H1 (cell line): ENCODE measurements around the gene CPLX1. TPM values are rescaled to one million over a fixed set of nuclear protein-coding genes. Genes with fewer than 3 reads are reported as not detected.

ENCODE experiments used
- CTCF ChIA-PET: fragments of 300-600 bp; sonication (Branson Sonifier 250); formaldehyde crosslinking; loops from one replicate; lab custom pipeline; 2021; ENCODE audit not compliant: partially characterized antibody; lab: Charles Lee
- POLR2A ChIA-PET: fragments of 300-600 bp; sonication (Branson Sonifier 250); formaldehyde crosslinking; loops from one replicate; lab custom pipeline; 2021; ENCODE audit warnings: inconsistent platforms; ENCODE audit not compliant: partially characterized antibody; lab: Charles Lee
- DNase-seq, 2 experiments: peaks; one replicate each; pipeline versions ENCODE4 v3.0.0 to v3.0.0-alpha.2; 2010 to 2022; ENCODE audit warnings: low spot score in 2 of 2, low read depth in 1 of 2, mixed read lengths in 1 of 2
- FAIRE-seq: peaks from 2 replicates; lab custom pipeline; 2011; peaks lifted over from hg19 to GRCh38; lab: Jason Lieb, UNC
- H2AFZ ChIP-seq: 2 replicates; pipeline ENCODE4 v1.8.1; 2012; ENCODE audit warnings: low read length, inconsistent platforms
- H2AK5ac ChIP-seq: 2 replicates; pipeline ENCODE4 v1.6.1; 2013; ENCODE audit warnings: low read depth, low read length
- H2BK120ac ChIP-seq: replicated peaks from 2 replicates; pipeline ENCODE3; 2013; ENCODE audit warnings: low read depth, low read length, inconsistent platforms
- H2BK12ac ChIP-seq: 2 replicates; pipeline ENCODE4 v1.6.1; 2013; ENCODE audit warnings: low read depth, low read length
- H2BK15ac ChIP-seq: 2 replicates; pipeline ENCODE4 v1.6.1; 2013; ENCODE audit warnings: low read length
- H2BK20ac ChIP-seq: 2 replicates; pipeline ENCODE4 v1.6.1; 2013; ENCODE audit warnings: low read length
- H2BK5ac ChIP-seq: 2 replicates; pipeline ENCODE4 v1.6.1; 2013; ENCODE audit warnings: low read depth, low read length
- H3K14ac ChIP-seq: 2 replicates; pipeline ENCODE4 v1.6.1; 2013; ENCODE audit warnings: inconsistent platforms; ENCODE audit not compliant: insufficient read length
- H3K18ac ChIP-seq: 2 replicates; pipeline ENCODE4 v1.6.1; 2013; ENCODE audit warnings: low read length; ENCODE audit errors: extremely low read depth
- H3K23ac ChIP-seq: 2 replicates; pipeline ENCODE4 v1.6.1; 2013; ENCODE audit warnings: inconsistent platforms; ENCODE audit not compliant: insufficient read length
- H3K23me2 ChIP-seq: 2 replicates; pipeline ENCODE4 v1.6.1; 2013; ENCODE audit warnings: low read depth, low read length
- H3K27ac ChIP-seq: 2 replicates; pipeline ENCODE4 v1.6.1; 2011; ENCODE audit warnings: low read depth, low read length, inconsistent platforms
- H3K27me3 ChIP-seq, 4 experiments: replicated peaks in 1 of 4; 1 replicate in 1 of 4; 2 replicates in 3 of 4; pipeline versions ENCODE4 v1.6.1 to v1.8.1; 2011 to 2013; ENCODE audit warnings: low read length in 3 of 4, mild to moderate bottlenecking in 3 of 4, inconsistent platforms in 2 of 4, mixed read lengths in 2 of 4, moderate library complexity in 1 of 4; ENCODE audit not compliant: control insufficient read depth in 3 of 4, insufficient read depth in 3 of 4; ENCODE audit errors: extremely low read depth in 1 of 4
- H3K36me3 ChIP-seq, 4 experiments: 2 replicates each; pipeline versions ENCODE4 v1.6.1 to v1.8.1; 2011 to 2013; ENCODE audit warnings: mild to moderate bottlenecking in 4 of 4, low read length in 3 of 4, moderate library complexity in 2 of 4, control low read depth in 1 of 4, inconsistent platforms in 1 of 4; ENCODE audit not compliant: insufficient read depth in 4 of 4, control insufficient read depth in 2 of 4
- H3K4ac ChIP-seq: replicated peaks from 2 replicates; pipeline ENCODE3; 2013; ENCODE audit warnings: low read length, low read depth, mixed read lengths, inconsistent platforms; ENCODE audit not compliant: insufficient read length
- H3K4me1 ChIP-seq, 4 experiments: replicated peaks in 1 of 4; 1 replicate in 1 of 4; 2 replicates in 3 of 4; pipeline versions ENCODE4 v1.6.1 to v1.8.1; 2011 to 2013; ENCODE audit warnings: low read length in 3 of 4, inconsistent platforms in 2 of 4, mixed read lengths in 1 of 4; ENCODE audit not compliant: insufficient read depth in 4 of 4, control insufficient read depth in 3 of 4
- H3K4me2 ChIP-seq, 2 experiments: 2 replicates each; pipeline versions ENCODE4 v1.6.1 to v1.8.1; 2011 to 2013; ENCODE audit warnings: low read depth in 2 of 2, low read length in 2 of 2, control low read depth in 1 of 2, inconsistent platforms in 1 of 2, mild to moderate bottlenecking in 1 of 2; ENCODE audit not compliant: insufficient read depth in 1 of 2
- H3K4me3 ChIP-seq, 4 experiments: fragments of 200-600, 300-600 bp in 1 of 4; sonication (generic), shearing (Covaris generic), sonication (Bioruptor Twin) in 1 of 4; 2 replicates each; pipeline versions ENCODE4 v1.5.1 to v1.8.1; 2011 to 2016; ENCODE audit warnings: low read length in 4 of 4, low read depth in 3 of 4, control low read depth in 2 of 4, inconsistent platforms in 2 of 4, mild to moderate bottlenecking in 2 of 4, mixed read lengths in 1 of 4, moderate library complexity in 1 of 4; ENCODE audit not compliant: insufficient read depth in 2 of 4; ENCODE audit errors: extremely low read depth in 1 of 4
- H3K56ac ChIP-seq: replicated peaks from 2 replicates; pipeline ENCODE3; 2013; ENCODE audit warnings: low read depth, mild to moderate bottlenecking, mixed read lengths, low read length, inconsistent platforms; ENCODE audit not compliant: insufficient read length
- H3K79me1 ChIP-seq: 2 replicates; pipeline ENCODE4 v1.6.1; 2013; ENCODE audit warnings: low read depth, low read length, control low read depth
- H3K79me2 ChIP-seq, 2 experiments: 2 replicates each; pipeline versions ENCODE4 v1.6.1 to v1.8.1; 2012 to 2013; ENCODE audit warnings: low read length in 2 of 2, mild to moderate bottlenecking in 2 of 2, inconsistent platforms in 1 of 2; ENCODE audit not compliant: insufficient read depth in 2 of 2, control insufficient read depth in 1 of 2
- H3K9ac ChIP-seq, 4 experiments: replicated peaks in 1 of 4; 1 replicate in 1 of 4; 2 replicates in 3 of 4; pipeline versions ENCODE4 v1.6.1 to v1.8.1; 2011 to 2013; ENCODE audit warnings: low read depth in 3 of 4, low read length in 3 of 4, control low read depth in 2 of 4, mild to moderate bottlenecking in 2 of 4, moderate library complexity in 2 of 4, inconsistent platforms in 1 of 4; ENCODE audit errors: extremely low read depth in 1 of 4
- H3K9me3 ChIP-seq, 2 experiments: 2 replicates each; pipeline versions ENCODE4 v1.6.1 to v1.8.1; 2012 to 2013; ENCODE audit warnings: mild to moderate bottlenecking in 2 of 2, moderate library complexity in 2 of 2, control low read depth in 1 of 2, inconsistent platforms in 1 of 2, low read depth in 1 of 2, low read length in 1 of 2, mixed read lengths in 1 of 2; ENCODE audit not compliant: insufficient read depth in 2 of 2
- H4K20me1 ChIP-seq, 2 experiments: replicated peaks in 1 of 2; 2 replicates each; pipeline versions ENCODE3 to v1.8.1; 2011 to 2013; ENCODE audit warnings: inconsistent platforms in 2 of 2, low read length in 2 of 2, mild to moderate bottlenecking in 1 of 2; ENCODE audit not compliant: insufficient read depth in 2 of 2, control insufficient read depth in 1 of 2
- H4K5ac ChIP-seq: 2 replicates; pipeline ENCODE4 v1.6.1; 2013; ENCODE audit warnings: low read length, low read depth, mixed read lengths, inconsistent platforms; ENCODE audit not compliant: insufficient read length
- H4K8ac ChIP-seq: 2 replicates; pipeline ENCODE4 v1.8.0; 2013; ENCODE audit warnings: mild to moderate bottlenecking, moderate library complexity, low read length, inconsistent platforms; ENCODE audit not compliant: insufficient read depth; ENCODE audit errors: extremely low read depth
- H4K91ac ChIP-seq: replicated peaks from 2 replicates; pipeline ENCODE3; 2013; ENCODE audit warnings: low read length, mixed read lengths, inconsistent platforms; ENCODE audit not compliant: insufficient read length
- JUND ChIP-seq: IDR thresholded peaks from 2 replicates; pipeline ENCODE4 v1.6.1; 2011; ENCODE audit warnings: mild to moderate bottlenecking, improper control_type of control experiment, low read length
- SP2 ChIP-seq: IDR thresholded peaks from 2 replicates; pipeline ENCODE4 v1.6.1; 2012; ENCODE audit warnings: mild to moderate bottlenecking, low read length, inconsistent platforms
- WGBS, 2 experiments: shearing (Covaris generic) in 1 of 2; methylation state at CpG; one replicate each; pipeline versions ENCODE4 v1.1.6 to v1.1.7; 2013 to 2015; ENCODE audit warnings: low lambda C conversion rate in 2 of 2, mixed read lengths in 2 of 2, inconsistent platforms in 1 of 2, low coverage in 1 of 2, missing lambda C conversion rate in 1 of 2; ENCODE audit not compliant: insufficient replicate concordance in 2 of 2, insufficient coverage in 1 of 2, insufficient read length in 1 of 2; ENCODE audit errors: extremely low coverage in 1 of 2, missing lambda C conversion rate in 1 of 2; 5-methylcytosine and 5-hydroxymethylcytosine counted together
- polyA plus RNA-seq, 7 experiments: library from polyadenylated mRNA; depleted of rRNA in 3 of 7; stranded (reverse) in 5 of 7; unstranded in 2 of 7; fragments of >200 nt in 5 of 7; fragments of 200-250 nt in 2 of 7; gene quantifications; 1 replicate in 5 of 7; 2 replicates in 1 of 7; 4 replicates in 1 of 7; pipeline versions ENCODE4 v1.2.1 to v1.2.3, GENCODE V29; 2011 to 2013; ENCODE audit warnings: missing spikeins in 2 of 7, mixed read lengths in 2 of 7
- total RNA-seq: library from RNA; stranded (reverse); fragmentation: NEBNext Ultra II Directional; extraction: Animal tissue kit (Norgen Biotek cat#: 25700); gene quantifications from 2 replicates; pipeline ENCODE4 v1.2.1, GENCODE V29; 2021
- TF ChIP-seq, protein P1 (sequence below): IDR thresholded peaks from 2 replicates; pipeline ENCODE4 v1.6.1; 2012; ENCODE audit warnings: inconsistent platforms

The CPLX1 gene
- total and polyA plus RNA-seq, 2 of the 8 experiments (the other 6 are each of a cell fraction or from before 2014, with no cell fraction given): 0.32 to 0.56 TPM

- Histone ChIP-seq H2BK12ac (no peak overlapping the region), H2BK20ac (no peak overlapping the region), H4K5ac (no peak overlapping the region), H2BK15ac (no peak overlapping the region), H2BK120ac (no peak overlapping the region), H3K27me3 (no peaks in the 10 kb centered on the region), H3K9ac (no peak overlapping the region; a peak in 1 of 7 replicates), H4K8ac (no peak overlapping the region), H3K27ac (no peak overlapping the region), H3K4me3 (no peak overlapping the region), H3K14ac (no peak overlapping the region), H3K36me3 (peaks cover 9 to 46% (median 26%) of the 10 kb centered on the region in 4 experiments; a peak in 6 of 8 replicates), H3K23ac (no peak overlapping the region), H2AK5ac (no peak overlapping the region), H3K79me2 (no peaks in the 10 kb centered on the region), H2AFZ (no peak overlapping the region), H4K20me1 (peaks cover 5 to 9% of the 10 kb centered on the region in 2 experiments), H3K23me2 (no peaks in the 10 kb centered on the region), H2BK5ac (no peak overlapping the region), H3K9me3 (peaks cover 6 to 19% of the 10 kb centered on the region in 2 experiments; a peak in 2 of 4 replicates), H3K4ac (no peak overlapping the region), H3K56ac (no peak overlapping the region), H3K4me1 (no peaks in the 10 kb centered on the region), H3K18ac (no peak overlapping the region), H3K79me1 (no peaks in the 10 kb centered on the region), H3K4me2 (no peak overlapping the region), H4K91ac (no peak overlapping the region)
- CTCF ChIA-PET: interaction anchor here (1.2 to 2.7 kb wide), 2 partner anchors 20 to 32 kb away, joined by 3 to 7 read pairs; no protein-coding TSS in a partner anchor
- 88% methylated on average over 23 of the region's 24 CpGs; no CpG with 5 or more reads in 1 of the 2 experiments for WGBS, 2 experiments
- FAIRE-seq (no peak), DNase-seq (no peak)
- POLR2A ChIA-PET: interaction anchor here (1.1 to 1.8 kb wide), 2 partner anchors 9 to 12 kb away, joined by 3 to 4 read pairs; no protein-coding TSS in a partner anchor
- TF ChIP-seq JUND: no peak
- TF ChIP-seq SP2: no peak
- TF ChIP-seq, protein P1, sequence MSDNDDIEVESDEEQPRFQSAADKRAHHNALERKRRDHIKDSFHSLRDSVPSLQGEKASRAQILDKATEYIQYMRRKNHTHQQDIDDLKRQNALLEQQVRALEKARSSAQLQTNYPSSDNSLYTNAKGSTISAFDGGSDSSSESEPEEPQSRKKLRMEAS: no peak
Observed at GRCh38 chr4:762211-763190, 63.4 kb downstream of the CPLX1 start.
